A549 (cell line): ENCODE results near the gene FAM124B. TPM values are rescaled to one million over a fixed set of nuclear protein-coding genes. Genes with fewer than 3 reads are reported as not detected.
A peak's percentile ranks its signal among the peaks of the same experiment; 100 is the strongest.

Experiments used
- ATAC-seq, 2 experiments: fragments of 200-7000 bp in 1 of 2; fragments of >200 bp in 1 of 2; cut with Nextera tagmentation in 1 of 2; cut with Tn5 transposase in 1 of 2; 3 replicates each; pipeline versions ENCODE4 v1.8.0 to v1.9.1; 2018 to 2020; ENCODE audit warnings: mild to moderate bottlenecking in 1 of 2, moderate library complexity in 1 of 2
- CTCF ChIA-PET: fragments of 300-600 bp; sonication (Branson Sonifier 250); formaldehyde crosslinking; extraction: SDS; loops from one replicate; lab custom pipeline; 2021; ENCODE audit warnings: antibody characterized with exemption, inconsistent platforms; lab: Yijun Ruan, JAX
- POLR2A ChIA-PET: fragments of 350-600 bp; formaldehyde crosslinking; extraction: SDS; loops from one replicate; lab custom pipeline; 2021; ENCODE audit warnings: antibody characterized with exemption, inconsistent platforms; lab: Yijun Ruan, JAX
- DNase-seq, 2 experiments: peaks; one replicate each; pipeline versions ENCODE4 v3.0.0 to v3.0.0-alpha.2; 2011 to 2016; ENCODE audit warnings: low read depth in 1 of 2, low spot score in 1 of 2
- FAIRE-seq: peaks from 2 replicates; lab custom pipeline; 2011; peaks lifted over from hg19 to GRCh38; lab: Jason Lieb, UNC
- H3K27ac ChIP-seq, 2 experiments: fragments of >200 bp; sonication (Bioruptor Twin); formaldehyde crosslinking; 3 replicates each; pipeline ENCODE4 v1.5.1; 2016 to 2017
- H3K4me1 ChIP-seq: fragments of >200 bp; sonication (Bioruptor Twin); formaldehyde crosslinking; 3 replicates; pipeline ENCODE4 v1.6.1; 2016
- H3K4me2 ChIP-seq: fragments of >200 bp; sonication (Bioruptor Twin); formaldehyde crosslinking; 3 replicates; pipeline ENCODE4 v1.6.1; 2016
- H3K4me3 ChIP-seq: fragments of >200 bp; sonication (Bioruptor Twin); formaldehyde crosslinking; 3 replicates; pipeline ENCODE4 v1.5.1; 2016
- H3K9me3 ChIP-seq: fragments of >200 bp; sonication (Bioruptor Twin); formaldehyde crosslinking; 3 replicates; pipeline ENCODE4 v1.6.1; 2016
- ATOH8 ChIP-seq: fragments of 250-450 bp; sonication (Bioruptor Pico); IDR thresholded peaks from 2 replicates; pipeline ENCODE4 v1.5.0; 2020; ENCODE audit warnings: low read depth, mild to moderate bottlenecking, moderate library complexity
- BCL3 ChIP-seq: fragments of >200 bp; sonication (Bioruptor Twin); formaldehyde crosslinking; IDR thresholded peaks from 3 replicates; pipeline ENCODE4 v1.6.1; 2016
- CEBPB ChIP-seq, 2 experiments: fragments of >200 bp in 1 of 2; sonication (Bioruptor Twin) in 1 of 2; formaldehyde crosslinking in 1 of 2; IDR thresholded peaks; 2 replicates each; pipeline ENCODE4 v1.6.1; 2012 to 2016
- CHD4 ChIP-seq: fragments of 200-600 bp; sonication (generic); IDR thresholded peaks from 2 replicates; pipeline ENCODE4 v1.6.1; 2016; ENCODE audit warnings: antibody characterized with exemption, mild to moderate bottlenecking, borderline replicate concordance
- E2F6 ChIP-seq: IDR thresholded peaks from 2 replicates; pipeline ENCODE4 v1.6.1; 2012; ENCODE audit warnings: low read depth, borderline replicate concordance
- EHMT2 ChIP-seq: fragments of 200-600 bp; sonication (generic); IDR thresholded peaks from 2 replicates; pipeline ENCODE4 v1.6.1; 2016; ENCODE audit warnings: antibody characterized with exemption, low read depth, mild to moderate bottlenecking, moderate library complexity
- ELK1 ChIP-seq: fragments of 150-350 bp; IDR thresholded peaks from 2 replicates; pipeline ENCODE4 v1.6.1; 2014; ENCODE audit warnings: low read depth, mild to moderate bottlenecking, low read length
- EP300 ChIP-seq, 2 experiments: fragments of >200 bp; sonication (Bioruptor Twin); formaldehyde crosslinking; IDR thresholded peaks; 2 replicates in 1 of 2; 3 replicates in 1 of 2; pipeline ENCODE4 v1.6.1; 2016 to 2017
- FOSL2 ChIP-seq, 2 experiments: fragments of 450-650 bp in 1 of 2; fragments of >200 bp in 1 of 2; sonication (Bioruptor Twin) in 1 of 2; formaldehyde crosslinking; IDR thresholded peaks; 2 replicates each; pipeline versions ENCODE4 v1.5.0 to v1.6.1; 2016 to 2020; ENCODE audit warnings: mild to moderate bottlenecking in 1 of 2, moderate library complexity in 1 of 2
- HDAC2 ChIP-seq: fragments of 200-600 bp; sonication (generic); IDR thresholded peaks from 2 replicates; pipeline ENCODE4 v1.6.1; 2016
- HEYL ChIP-seq: fragments of 250-450 bp; sonication (Bioruptor Pico); IDR thresholded peaks from 2 replicates; pipeline ENCODE4 v1.8.0; 2021; ENCODE audit warnings: mild to moderate bottlenecking, moderate library complexity
- HOXB5 ChIP-seq: fragments of 250-450 bp; sonication (Bioruptor Pico); IDR thresholded peaks from 2 replicates; pipeline ENCODE4 v1.5.0; 2020; ENCODE audit warnings: mild to moderate bottlenecking, moderate library complexity
- JUNB ChIP-seq: fragments of >200 bp; sonication (Bioruptor Twin); formaldehyde crosslinking; IDR thresholded peaks from 2 replicates; pipeline ENCODE4 v1.6.1; 2016
- MAX ChIP-seq: IDR thresholded peaks from 2 replicates; pipeline ENCODE4 v1.6.1; 2012
- NFE2L2 ChIP-seq: fragments of 150-350 bp; conservative IDR thresholded peaks from 2 replicates; pipeline ENCODE4 v1.6.1; 2014; ENCODE audit warnings: low read length
- NPAS2 ChIP-seq: fragments of 250-450 bp; sonication (Bioruptor Pico); IDR thresholded peaks from 2 replicates; pipeline ENCODE4 v1.8.0; 2022; ENCODE audit warnings: mild to moderate bottlenecking, moderate library complexity, borderline replicate concordance
- NR3C1 ChIP-seq: fragments of >200 bp; sonication (Bioruptor Twin); formaldehyde crosslinking; IDR thresholded peaks from 3 replicates; pipeline ENCODE4 v1.6.1; 2017
- PBX3 ChIP-seq: IDR thresholded peaks from 2 replicates; pipeline ENCODE4 v1.6.1; 2012
- POLR2AphosphoS2 ChIP-seq: conservative IDR thresholded peaks from 2 replicates; pipeline ENCODE4 v1.6.1; 2012; ENCODE audit warnings: low read length, improper control_type of control experiment, inconsistent platforms
- RARB ChIP-seq: fragments of 250-450 bp; sonication (Bioruptor Pico); IDR thresholded peaks from 2 replicates; pipeline ENCODE4 v1.8.0; 2021; ENCODE audit warnings: mild to moderate bottlenecking, moderate library complexity
- REST ChIP-seq: fragments of 200-600 bp; sonication (generic); IDR thresholded peaks from 2 replicates; pipeline ENCODE4 v1.6.1; 2016; ENCODE audit warnings: antibody characterized with exemption, mild to moderate bottlenecking, moderate library complexity
- TFCP2L1 ChIP-seq: fragments of 250-450 bp; sonication (Bioruptor Pico); IDR thresholded peaks from 2 replicates; pipeline ENCODE4 v1.5.0; 2021; ENCODE audit warnings: mild to moderate bottlenecking
- ZC3H11A ChIP-seq: fragments of 450-650 bp; IDR thresholded peaks from 2 replicates; pipeline ENCODE4 v1.6.1; 2014; ENCODE audit warnings: antibody characterized with exemption, mild to moderate bottlenecking
- ZFP36 ChIP-seq: fragments of 450-650 bp; IDR thresholded peaks from 2 replicates; pipeline ENCODE4 v1.6.1; 2014; ENCODE audit warnings: borderline replicate concordance; ENCODE audit not compliant: partially characterized antibody
- WGBS: methylation state at CpG from one replicate; pipeline ENCODE4 v1.1.6; 2017; ENCODE audit errors: missing lambda C conversion rate; 5-methylcytosine and 5-hydroxymethylcytosine counted together
- polyA plus RNA-seq, 4 experiments: library from polyadenylated mRNA; depleted of rRNA in 3 of 4; stranded (reverse); fragments of >200 nt; fragmentation: RNase III in 1 of 4; extraction: RNeasy Plus Mini Kit Qiagen cat#74134 plus additional on column Dnase treatment in 1 of 4; gene quantifications; 2 replicates in 3 of 4; 3 replicates in 1 of 4; pipeline ENCODE4 v1.2.3, GENCODE V29; 2011 to 2017

The FAM124B gene
- polyA plus RNA-seq, 2 of the 4 experiments (the other 2 are of a cell fraction): not detected

GRCh38 chr2:224448236-224448635 lies 46.3 kb upstream of the FAM124B start:
- no peaks in the 10 kb centered on the region for H3K9me3 ChIP-seq
- ATAC-seq (no peak), DNase-seq (no peak), FAIRE-seq (no peak)
- WGBS: 100% methylated on average over 1 of the region's 1 CpG
- H3K27ac ChIP-seq: no peak overlapping the region
- ChIA-PET POLR2A (no interaction called here), CTCF (interaction anchor here (1.3 to 2.1 kb wide), 2 partner anchors 11 to 15 kb away, joined by 4 to 6 read pairs; no protein-coding TSS in a partner anchor)
- H3K4me1 ChIP-seq: peaks cover 7% of the 10 kb centered on the region; the same call in 1 of the 3 replicates
- TF ChIP-seq POLR2AphosphoS2: no peak
- no peak for TF ChIP-seq HDAC2
- no peak for TF ChIP-seq JUNB
- no peak for TF ChIP-seq ATOH8 (CRISPR knock-in tag)
- TF ChIP-seq RARB (CRISPR knock-in tag): no peak
- TF ChIP-seq FOSL2 (IDR thresholded peaks at IDR 0.05): no peak
- TF ChIP-seq FOSL2 (CRISPR knock-in tag; IDR thresholded peaks at IDR 0.05): no peak
- no peak for TF ChIP-seq HOXB5 (CRISPR knock-in tag)
- no peak for TF ChIP-seq NPAS2 (CRISPR knock-in tag)
- no peak for TF ChIP-seq MAX
- no peak for TF ChIP-seq EP300 (IDR thresholded peaks at IDR 0.05)
- no peak for TF ChIP-seq BCL3
- TF ChIP-seq E2F6: no peak
- TF ChIP-seq CHD4: no peak
- no peak overlapping the region for H3K4me3 ChIP-seq
- no peak overlapping the region for H3K4me2 ChIP-seq

- ChIA-PET POLR2A (no interaction called here), CTCF (no interaction called here)
- no peak for ATAC-seq
- no peak for DNase-seq
- FAIRE-seq: no peak
- H3K4me3 ChIP-seq: no peak overlapping the region
- peak; percentile 92 for TF ChIP-seq ZC3H11A
- no peak for TF ChIP-seq ELK1
- TF ChIP-seq, all 56 proteins: peak for 1
- no peak overlapping the region for H3K4me2 ChIP-seq
- H3K27ac ChIP-seq: no peak overlapping the region
- peaks cover 14% of the 10 kb centered on the region; the same call in 1 of the 3 replicates for H3K4me1 ChIP-seq
- WGBS: 95% methylated on average over 4 of the region's 4 CpGs
- no peaks in the 10 kb centered on the region for H3K9me3 ChIP-seq
These were observed 42.9 kb upstream of the FAM124B start for GRCh38 chr2:224444783-224445182.

- ChIA-PET POLR2A (no interaction called here), CTCF (no interaction called here)
- no peaks in the 10 kb centered on the region for H3K9me3 ChIP-seq
- 86% methylated on average over 5 of the region's 5 CpGs for WGBS
- DNase-seq (no peak), FAIRE-seq (no peak), ATAC-seq (no peak)
- no peak overlapping the region for H3K4me3 ChIP-seq
- H3K27ac ChIP-seq: no peak overlapping the region
- no peak overlapping the region for H3K4me2 ChIP-seq
- H3K4me1 ChIP-seq: peaks cover 7% of the 10 kb centered on the region; the same call in 1 of the 3 replicates
- TF ChIP-seq PBX3 (no peak), TFCP2L1 (CRISPR knock-in tag) (no peak), NR3C1 (no peak), HEYL (no peak), ZFP36 (no peak), REST (no peak), ATOH8 (CRISPR knock-in tag) (no peak), NFE2L2 (no peak), CEBPB (IDR thresholded peaks at IDR 0.05) (no peak), EHMT2 (no peak)
These were observed 42.1 kb upstream of the FAM124B start for GRCh38 chr2:224444021-224444420.
